H9 (cell line): ENCODE results near the gene FBXL7. TPM values are rescaled to one million over a fixed set of nuclear protein-coding genes. Genes with fewer than 3 reads are reported as not detected.
"Not testable (repeated sequence)": the region's sequence is repeated elsewhere in the genome, so short reads cannot be mapped to it uniquely, and the experiment has no call there.

Experiments
- DNase-seq: peaks from one replicate; pipeline ENCODE4 v3.0.0-alpha.2; 2017
- H2AFZ ChIP-seq: one replicate; pipeline ENCODE4 v1.6.1; 2013; ENCODE audit warnings: mild to moderate bottlenecking, low read length, control low read depth, moderate library complexity
- H2AK5ac ChIP-seq: 2 replicates; pipeline ENCODE4 v1.6.1; 2013; ENCODE audit warnings: low read length, control low read depth, mixed read lengths; ENCODE audit not compliant: insufficient read length
- H2BK120ac ChIP-seq: one replicate; pipeline ENCODE4 v1.6.1; 2013; ENCODE audit warnings: low read depth, mild to moderate bottlenecking, low read length, control low read depth, inconsistent platforms; ENCODE audit not compliant: poor library complexity, severe bottlenecking
- H2BK12ac ChIP-seq: 2 replicates; pipeline ENCODE4 v1.6.1; 2013; ENCODE audit warnings: low read length, control low read depth, mixed read lengths, low read depth; ENCODE audit not compliant: insufficient read length
- H2BK15ac ChIP-seq: 2 replicates; pipeline ENCODE4 v1.6.1; 2013; ENCODE audit warnings: low read depth, low read length, control low read depth
- H2BK20ac ChIP-seq: one replicate; pipeline ENCODE4 v1.6.1; 2013; ENCODE audit warnings: low read depth, mild to moderate bottlenecking, low read length, control low read depth, inconsistent platforms; ENCODE audit not compliant: poor library complexity, severe bottlenecking
- H2BK5ac ChIP-seq: 2 replicates; pipeline ENCODE4 v1.6.1; 2013; ENCODE audit warnings: low read length, control low read depth, mixed read lengths; ENCODE audit not compliant: insufficient read length
- H3K14ac ChIP-seq: 2 replicates; pipeline ENCODE4 v1.6.1; 2013; ENCODE audit warnings: low read length, control low read depth; ENCODE audit not compliant: insufficient read depth
- H3K18ac ChIP-seq: 2 replicates; pipeline ENCODE4 v1.6.1; 2013; ENCODE audit warnings: low read depth, mild to moderate bottlenecking, mixed read lengths, low read length, control low read depth; ENCODE audit not compliant: insufficient read length
- H3K23ac ChIP-seq: 2 replicates; pipeline ENCODE4 v1.6.1; 2013; ENCODE audit warnings: low read length, control low read depth, mixed read lengths, low read depth; ENCODE audit not compliant: insufficient read length
- H3K23me2 ChIP-seq: 2 replicates; pipeline ENCODE4 v1.6.1; 2013; ENCODE audit warnings: low read depth, mild to moderate bottlenecking, mixed read lengths, low read length, control low read depth; ENCODE audit not compliant: insufficient read length, poor library complexity, severe bottlenecking
- H3K27ac ChIP-seq: 2 replicates; pipeline ENCODE4 v1.5.1; 2013; ENCODE audit warnings: low read length, control low read depth, mixed read lengths, low read depth; ENCODE audit not compliant: insufficient read length
- H3K27me3 ChIP-seq: 2 replicates; pipeline ENCODE4 v1.6.1; 2013; ENCODE audit warnings: low read length, control low read depth, inconsistent platforms; ENCODE audit not compliant: insufficient read depth
- H3K4ac ChIP-seq: 2 replicates; pipeline ENCODE4 v1.6.1; 2013; ENCODE audit warnings: low read depth, mild to moderate bottlenecking, control low read depth, inconsistent platforms, low read length, moderate library complexity
- H3K4me1 ChIP-seq: 2 replicates; pipeline ENCODE4 v1.6.1; 2013; ENCODE audit warnings: low read length, control low read depth, inconsistent platforms; ENCODE audit not compliant: insufficient read depth
- H3K4me2 ChIP-seq: 2 replicates; pipeline ENCODE4 v1.6.1; 2013; ENCODE audit warnings: low read length, control low read depth, mixed read lengths; ENCODE audit not compliant: insufficient read length, insufficient read depth
- H3K56ac ChIP-seq: 2 replicates; pipeline ENCODE4 v1.6.1; 2013; ENCODE audit warnings: low read depth, mild to moderate bottlenecking, mixed read lengths, low read length, control low read depth; ENCODE audit not compliant: insufficient read length
- H3K79me1 ChIP-seq: 2 replicates; pipeline ENCODE4 v1.6.1; 2013; ENCODE audit warnings: low read depth, mild to moderate bottlenecking, moderate library complexity, low read length, control low read depth, inconsistent platforms; ENCODE audit not compliant: insufficient read depth, poor library complexity, severe bottlenecking
- H3K79me2 ChIP-seq: 2 replicates; pipeline ENCODE4 v1.6.1; 2013; ENCODE audit warnings: low read length, control low read depth, inconsistent platforms; ENCODE audit not compliant: insufficient read depth
- H3K9ac ChIP-seq: 2 replicates; pipeline ENCODE4 v1.6.1; 2013; ENCODE audit warnings: low read length, control low read depth, mixed read lengths; ENCODE audit not compliant: insufficient read length; ENCODE audit errors: extremely low read depth
- H3K9me3 ChIP-seq: one replicate; pipeline ENCODE4 v1.6.1; 2013; ENCODE audit warnings: low read depth, low read length, inconsistent platforms; ENCODE audit not compliant: control insufficient read depth
- H3T11ph ChIP-seq: one replicate; pipeline ENCODE4 v1.6.1; 2013; ENCODE audit warnings: mild to moderate bottlenecking, low read length, control low read depth, inconsistent platforms
- H4K20me1 ChIP-seq: one replicate; pipeline ENCODE4 v1.6.1; 2013; ENCODE audit not compliant: control insufficient read depth, insufficient read length, insufficient read depth
- H4K5ac ChIP-seq: 2 replicates; pipeline ENCODE4 v1.6.1; 2013; ENCODE audit warnings: low read depth, mild to moderate bottlenecking, mixed read lengths, low read length, control low read depth; ENCODE audit not compliant: insufficient read length
- H4K8ac ChIP-seq: replicated peaks from 2 replicates; pipeline ENCODE4 v1.6.1; 2013; ENCODE audit warnings: low read length, control low read depth, mixed read lengths, low read depth; ENCODE audit not compliant: insufficient read length
- H4K91ac ChIP-seq: 2 replicates; pipeline ENCODE4 v1.6.1; 2013; ENCODE audit warnings: low read depth, mild to moderate bottlenecking, moderate library complexity, mixed read lengths, low read length, control low read depth; ENCODE audit not compliant: insufficient read length
- H3K27ac Mint-ChIP-seq, 3 experiments: 2 replicates in 2 of 3; 3 replicates in 1 of 3; pipeline ENCODE4 v1.8.0; 2020 to 2021; ENCODE audit warnings: mixed read lengths in 3 of 3, mild to moderate bottlenecking in 1 of 3, moderate library complexity in 1 of 3
- H3K27me3 Mint-ChIP-seq: 2 replicates; pipeline ENCODE4 v1.8.0; 2021; ENCODE audit warnings: low read depth, mild to moderate bottlenecking, moderate library complexity, mixed read lengths
- H3K36me3 Mint-ChIP-seq, 3 experiments: 2 replicates in 2 of 3; 3 replicates in 1 of 3; pipeline ENCODE4 v1.8.0; 2020 to 2021; ENCODE audit warnings: low read depth in 3 of 3, mixed read lengths in 3 of 3; ENCODE audit not compliant: insufficient read depth in 1 of 3
- H3K4me1 Mint-ChIP-seq, 2 experiments: 2 replicates each; pipeline ENCODE4 v1.8.0; 2020; ENCODE audit warnings: mixed read lengths in 2 of 2
- H3K4me3 Mint-ChIP-seq, 2 experiments: 2 replicates in 1 of 2; 3 replicates in 1 of 2; pipeline ENCODE4 v1.8.0; 2020 to 2021; ENCODE audit warnings: mild to moderate bottlenecking in 2 of 2, mixed read lengths in 2 of 2, moderate library complexity in 1 of 2
- H3K9me3 Mint-ChIP-seq, 2 experiments: 2 replicates in 1 of 2; 3 replicates in 1 of 2; pipeline ENCODE4 v1.8.0; 2020; ENCODE audit warnings: mild to moderate bottlenecking in 2 of 2, mixed read lengths in 2 of 2, moderate library complexity in 1 of 2
- CTCF ChIP-seq: fragments of 200-600 bp; sonication (generic); conservative IDR thresholded peaks from 3 replicates; pipeline ENCODE4 v1.8.0; 2021; ENCODE audit warnings: antibody characterized with exemption, mild to moderate bottlenecking
- WGBS: extraction: QIAGEN DNeasy Blood & Tissue Kit; methylation state at CpG from one replicate; pipeline ENCODE4 v1.1.7; 2013; ENCODE audit warnings: missing lambda C conversion rate, low lambda C conversion rate, mixed read lengths; ENCODE audit not compliant: insufficient read length; ENCODE audit errors: extremely low coverage; 5-methylcytosine and 5-hydroxymethylcytosine counted together
- total RNA-seq: library from RNA; stranded (reverse); gene quantifications from 2 replicates; pipeline ENCODE4 v1.2.1, GENCODE V29; 2021

FBXL7 gene
- total RNA-seq, 1 experiment from 2014 or later: 14.6 TPM

- no peak overlapping the region for H2AK5ac ChIP-seq
- H3K18ac ChIP-seq: no peak overlapping the region
- no peaks in the 10 kb centered on the region for H3K9me3 ChIP-seq
- DNase-seq: no peak
- no peak overlapping the region for H3K14ac ChIP-seq
- no peak overlapping the region for H4K8ac ChIP-seq
- TF ChIP-seq CTCF: no peak
- H3K27ac Mint-ChIP-seq: no peak overlapping the region
- H2BK120ac ChIP-seq: no peak overlapping the region
- H2AFZ ChIP-seq: no peak overlapping the region
- H3K27ac ChIP-seq: no peak overlapping the region
- no CpG with 5 or more reads among the region's 4 CpGs for WGBS
- no peaks in the 10 kb centered on the region for H3K79me1 ChIP-seq
- H2BK15ac ChIP-seq: no peak overlapping the region
- H3K4me2 ChIP-seq: no peak overlapping the region
- no peaks in the 10 kb centered on the region for H4K20me1 ChIP-seq
- H3K23me2 ChIP-seq: no peaks in the 10 kb centered on the region
- H3K9ac ChIP-seq: no peak overlapping the region
- no peak overlapping the region for H3K23ac ChIP-seq
- H3K79me2 ChIP-seq: no peaks in the 10 kb centered on the region
- no peak overlapping the region for H4K5ac ChIP-seq
- H3K36me3 Mint-ChIP-seq: peaks cover 9 to 21% (median 14%) of the 10 kb centered on the region in 3 experiments; a peak in 6 of 7 replicates
- H3K56ac ChIP-seq: no peak overlapping the region
- H4K91ac ChIP-seq: no peak overlapping the region
- H3T11ph ChIP-seq: no peak overlapping the region
- no peak overlapping the region for H3K4me3 Mint-ChIP-seq
- H3K4me1 Mint-ChIP-seq: peaks cover 11 to 16% of the 10 kb centered on the region in 2 experiments
- no peak overlapping the region for H2BK12ac ChIP-seq
- no peaks in the 10 kb centered on the region for H3K27me3 ChIP-seq
- H3K4ac ChIP-seq: no peak overlapping the region
- H2BK5ac ChIP-seq: no peak overlapping the region
- H3K27me3 Mint-ChIP-seq: no peaks in the 10 kb centered on the region
- peaks cover 7 to 11% of the 10 kb centered on the region in 2 experiments; a peak in 4 of 5 replicates for H3K9me3 Mint-ChIP-seq
- H2BK20ac ChIP-seq: no peak overlapping the region
- H3K4me1 ChIP-seq: no peaks in the 10 kb centered on the region
Measured at GRCh38 chr5:15864536-15865215, 364.7 kb downstream of the FBXL7 start.

- H3K4me3 Mint-ChIP-seq, H2BK20ac ChIP-seq, DNase-seq, H3K23ac ChIP-seq, H3K27ac ChIP-seq, H3K79me2 ChIP-seq, H3K14ac ChIP-seq, H3K27me3 ChIP-seq, H3K27ac Mint-ChIP-seq, H3K4me1 ChIP-seq, H3K4me2 ChIP-seq, H3K4me1 Mint-ChIP-seq, H3K79me1 ChIP-seq, H4K91ac ChIP-seq, H2BK15ac ChIP-seq, H2AFZ ChIP-seq, H4K5ac ChIP-seq, H2BK120ac ChIP-seq, H4K20me1 ChIP-seq, H3T11ph ChIP-seq, H3K9me3 ChIP-seq, H3K56ac ChIP-seq, H3K4ac ChIP-seq, H2BK5ac ChIP-seq, H3K23me2 ChIP-seq, H2BK12ac ChIP-seq, H3K27me3 Mint-ChIP-seq, H4K8ac ChIP-seq, H3K9ac ChIP-seq, H3K18ac ChIP-seq, H2AK5ac ChIP-seq: not testable (repeated sequence)
- WGBS: no CpG with 5 or more reads among the region's 1 CpG
- H3K9me3 Mint-ChIP-seq: peaks cover 31 to 38% of the 10 kb centered on the region in 2 experiments
- H3K36me3 Mint-ChIP-seq: peaks cover 13 to 46% (median 27%) of the 10 kb centered on the region in 3 experiments
Measured at GRCh38 chr5:15872259-15872658, 372.3 kb downstream of the FBXL7 start.
